Psoas muscle (tissue), 7 donors: ENCODE data around the gene LOC101059915.
A peak's percentile ranks its signal among the peaks of the same experiment; 100 is the strongest.

ENCODE experiments used
- ATAC-seq, 4 donors: fragments of 200-7000 bp; cut with Tn5 transposase; one replicate each; pipeline ENCODE4 v1.9.1; 2020; ENCODE audit warnings: moderate library complexity in 3 of 4, mild to moderate bottlenecking in 2 of 4
- DNase-seq, 2 donors: peaks; one replicate each; pipeline ENCODE4 v3.0.0-alpha.2; 2020
- H3K27ac ChIP-seq: fragments of 200-600 bp; one replicate; pipeline ENCODE4 v1.8.0; 2022
- H3K27me3 ChIP-seq, 3 donors: fragments of 200-600 bp in 1 of 3; one replicate each; pipeline versions ENCODE4 v1.6.1 to v1.8.0; 2013 to 2022; ENCODE audit warnings: low read length in 2 of 3, mild to moderate bottlenecking in 2 of 3, moderate library complexity in 1 of 3; ENCODE audit not compliant: insufficient read depth in 3 of 3
- H3K36me3 ChIP-seq, 2 donors: fragments of 200-600 bp in 1 of 2; one replicate each; pipeline versions ENCODE4 v1.6.1 to v1.8.0; 2013 to 2022; ENCODE audit warnings: low read depth in 1 of 2, mild to moderate bottlenecking in 1 of 2, moderate library complexity in 1 of 2; ENCODE audit not compliant: insufficient read depth in 1 of 2
- H3K4me1 ChIP-seq: fragments of 200-600 bp; one replicate; pipeline ENCODE4 v1.8.0; 2022
- H3K4me3 ChIP-seq: fragments of 200-600 bp; one replicate; pipeline ENCODE4 v1.8.0; 2022; ENCODE audit warnings: mild to moderate bottlenecking
- H3K9me3 ChIP-seq: fragments of 200-600 bp; one replicate; pipeline ENCODE4 v1.8.0; 2022
- CTCF ChIP-seq: fragments of 200-600 bp; IDR thresholded peaks from one replicate; pipeline ENCODE4 v1.8.0; 2022; ENCODE audit warnings: antibody characterized with exemption
- WGBS, 3 donors: extraction: QIAGEN DNeasy Blood & Tissue Kit; methylation state at CpG; one replicate each; pipeline versions ENCODE4 v1.1.6 to v1.1.7; 2013; 5-methylcytosine and 5-hydroxymethylcytosine counted together
- intact Hi-C, 2 donors: fragments of 100-400 bp; cut with DNase I; formaldehyde crosslinking; loops; one replicate each; pipeline versions ENCODE4 v1.11.0 to v1.14.2; 2022
- donor health status: healthy with polysubstance abuse.
- donor health status: DM: no; HTN: no; CAD: no; lungs with moderate emphysema.
- donor health status: Bipolar disorder and iron deficiency.
- donor health status: healthy.
- donor health status: DM: yes; HTN: yes; CAD: no.
- donor health status: DM: no; HTN: no; CAD: no.
- donor health status: DM: yes; HTN: yes; CAD: no.

LOC101059915 gene

DNA sequence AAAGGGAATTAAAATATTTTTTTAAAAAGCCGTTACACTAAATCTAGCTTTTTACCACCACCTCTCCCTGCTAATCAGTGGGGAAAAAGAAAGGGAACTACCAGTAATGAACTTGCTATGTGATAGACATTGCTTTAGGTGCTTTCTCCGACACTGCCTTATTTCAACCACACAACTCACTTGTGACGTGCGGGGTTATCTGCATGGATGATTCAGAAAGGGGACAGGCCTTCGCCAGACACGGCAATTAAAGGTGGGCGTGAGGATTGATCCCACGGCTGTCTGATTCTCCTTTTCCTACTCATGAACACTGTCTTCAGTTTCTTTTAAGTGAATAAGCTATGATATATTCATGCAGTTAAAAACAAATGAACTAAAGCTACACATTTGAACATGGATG lies 48.2 kb upstream of the LOC101059915 start:
- intact Hi-C loops = no loop called here
- 87 to 93% (median 92%) methylated on average over 8 of the region's 8 CpGs for WGBS, 3 donors
- H3K4me1 ChIP-seq = peaks cover 15% of the 10 kb centered on the region
- DNase-seq (no peak), ATAC-seq (no peak)
- no peaks in the 10 kb centered on the region for H3K36me3 ChIP-seq
- no peaks in the 10 kb centered on the region for H3K9me3 ChIP-seq
- no peaks in the 10 kb centered on the region for H3K27me3 ChIP-seq
- TF ChIP-seq CTCF = no peak
- no peak overlapping the region for H3K4me3 ChIP-seq
- H3K27ac ChIP-seq = no peak overlapping the region

DNA sequence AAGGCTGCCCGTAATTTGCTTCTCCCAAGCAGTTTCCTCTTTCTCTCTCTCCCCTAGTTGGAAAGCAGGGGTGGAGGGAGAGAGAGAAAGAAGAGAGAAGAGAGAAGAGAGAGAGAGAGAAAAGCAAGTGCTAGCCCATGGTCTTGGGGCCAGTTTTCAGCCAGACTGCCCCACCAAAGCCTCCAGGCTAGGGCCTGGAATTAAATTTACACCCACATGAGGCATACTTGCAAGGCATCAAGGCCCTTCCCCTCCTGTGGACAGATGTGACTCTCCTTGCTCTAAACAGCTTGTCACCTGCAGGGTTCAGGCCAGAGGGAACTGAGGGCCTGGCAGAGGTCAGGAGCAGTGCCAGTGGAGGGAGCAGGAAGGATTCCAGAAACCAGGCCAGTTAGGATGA lies 47.4 kb upstream of the LOC101059915 start:
- TF ChIP-seq CTCF = no peak
- no peaks in the 10 kb centered on the region for H3K36me3 ChIP-seq
- 70 to 100% (median 92%) methylated on average over 1 of the region's 1 CpG for WGBS, 3 donors
- no peak for ATAC-seq
- no peaks in the 10 kb centered on the region for H3K9me3 ChIP-seq
- intact Hi-C loops = no loop called here
- H3K4me1 ChIP-seq = peaks cover 15% of the 10 kb centered on the region
- DNase-seq = no peak
- H3K4me3 ChIP-seq = no peak overlapping the region
- no peak overlapping the region for H3K27ac ChIP-seq
- no peaks in the 10 kb centered on the region for H3K27me3 ChIP-seq

DNA sequence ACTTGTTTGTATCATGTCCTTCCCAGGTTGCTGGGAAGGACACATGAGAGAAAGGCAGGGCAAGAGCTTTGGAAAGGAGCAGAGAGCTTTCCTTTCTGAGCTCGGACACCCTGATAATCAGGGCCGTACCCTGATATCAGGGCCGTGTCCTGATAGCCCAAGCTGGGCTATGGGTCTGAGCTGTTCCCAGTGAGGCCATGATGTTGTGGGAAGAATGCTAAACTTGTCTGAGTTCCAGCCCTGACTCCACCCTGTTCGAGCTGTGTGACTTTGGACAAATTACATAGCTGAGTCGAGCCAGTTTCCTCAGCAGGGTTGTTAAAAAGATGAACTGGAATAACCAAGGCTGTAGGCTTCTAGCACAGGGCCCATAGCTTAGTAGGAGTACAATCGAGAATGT lies 45.7 kb upstream of the LOC101059915 start:
- peak overlapping the region; percentile 69 for H3K27ac ChIP-seq
- WGBS, 3 donors = 47 to 51% (median 47%) methylated on average over 6 of the region's 6 CpGs

DNA sequence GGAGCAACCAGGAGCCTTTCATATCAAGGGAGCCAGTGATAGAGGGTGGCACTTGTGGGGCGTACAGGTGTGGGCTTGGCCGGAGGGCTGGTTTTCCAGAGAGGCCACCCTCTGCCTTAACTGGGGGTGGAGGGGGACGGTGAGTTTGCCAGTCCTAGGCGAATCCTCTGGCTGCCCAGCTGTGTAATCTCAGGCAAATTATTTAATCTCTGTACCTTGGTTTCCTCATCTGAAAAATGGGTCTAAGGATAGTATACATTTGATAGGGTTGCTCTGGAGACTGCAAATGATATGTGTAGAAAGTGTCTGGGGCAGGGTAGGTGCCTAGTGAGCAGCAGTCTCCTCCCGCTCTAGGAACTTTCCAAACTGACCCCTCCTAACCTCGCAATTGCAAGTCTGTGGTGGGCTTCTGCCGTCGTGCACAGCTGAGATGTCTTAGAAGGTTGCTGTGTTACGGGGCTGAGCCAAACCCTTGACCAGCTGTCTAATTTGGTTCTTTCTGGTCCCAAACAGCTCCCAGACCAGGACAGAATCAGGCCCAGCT lies 45.2 kb upstream of the LOC101059915 start:
- DNase-seq = no peak
- WGBS, 3 donors = 53 to 67% (median 58%) methylated on average over 9 of the region's 9 CpGs
- no peak overlapping the region for H3K4me3 ChIP-seq
- no peak for TF ChIP-seq CTCF
- H3K4me1 ChIP-seq = peaks cover 15% of the 10 kb centered on the region
- peak overlapping the region; percentile 69 for H3K27ac ChIP-seq
- intact Hi-C loops = no loop called here
- peak in 1 of 4 donors; percentile 3 for ATAC-seq
- H3K9me3 ChIP-seq = no peaks in the 10 kb centered on the region
- H3K27me3 ChIP-seq = no peaks in the 10 kb centered on the region
- H3K36me3 ChIP-seq = no peaks in the 10 kb centered on the region

More for the DNA sequence above, 45.7 kb upstream of the LOC101059915 start:
- ATAC-seq = peak in 2 of 4 donors; percentile 16 to 17
- no peaks in the 10 kb centered on the region for H3K27me3 ChIP-seq
- intact Hi-C loops = no loop called here
- H3K4me1 ChIP-seq = peaks cover 15% of the 10 kb centered on the region
- no peak for DNase-seq
- H3K4me3 ChIP-seq = no peak overlapping the region
- H3K36me3 ChIP-seq = no peaks in the 10 kb centered on the region
- H3K9me3 ChIP-seq = no peaks in the 10 kb centered on the region
- no peak for TF ChIP-seq CTCF
